Measurements from ENCODE around the gene GRIP2.

Gene GRIP2

DNA sequence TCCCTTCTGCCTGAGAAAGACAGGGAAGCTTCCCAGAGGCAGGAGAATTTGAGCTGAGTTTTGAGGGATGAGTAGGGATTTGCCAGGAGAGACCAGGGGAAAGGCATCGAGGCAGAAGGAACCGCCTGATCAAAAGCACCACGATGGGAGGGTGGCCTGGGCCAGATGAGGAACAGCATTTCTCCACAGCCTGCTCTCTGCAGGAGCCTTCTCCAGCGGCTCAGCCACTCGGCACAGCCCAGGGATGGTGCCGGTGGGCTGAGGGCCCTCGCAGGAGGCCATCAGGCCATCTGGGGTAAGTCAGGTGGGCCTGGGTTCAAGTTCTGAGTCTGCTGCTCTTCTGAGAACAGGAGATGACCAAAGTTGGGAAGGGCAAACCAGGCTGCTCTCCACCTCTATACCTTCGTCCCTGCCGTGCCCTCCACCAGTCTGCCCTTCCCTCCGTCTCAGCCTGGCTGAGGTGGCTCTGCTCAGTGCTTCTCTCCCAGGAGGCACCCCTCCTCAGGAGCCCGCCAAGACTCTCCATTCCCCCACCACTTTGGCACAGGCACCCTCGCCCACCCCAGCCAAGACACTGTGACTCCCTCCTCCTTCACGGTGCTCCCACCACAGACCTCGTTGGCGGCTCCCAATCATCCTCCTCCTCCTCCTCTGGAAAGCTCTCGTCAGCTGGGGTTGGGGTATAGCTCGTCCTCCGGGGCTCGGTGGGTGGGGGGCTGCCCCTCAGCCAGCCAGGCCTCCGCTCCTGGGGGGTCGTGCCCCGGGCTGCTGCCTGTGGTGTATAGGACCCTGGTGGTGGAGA, 34.9 kb downstream of the GRIP2 start:
- no peak for DNase-seq

- DNase-seq: no peak
Measured at GRCh38 chr3:14503706-14504065, 36.5 kb downstream of the GRIP2 start.

DNA sequence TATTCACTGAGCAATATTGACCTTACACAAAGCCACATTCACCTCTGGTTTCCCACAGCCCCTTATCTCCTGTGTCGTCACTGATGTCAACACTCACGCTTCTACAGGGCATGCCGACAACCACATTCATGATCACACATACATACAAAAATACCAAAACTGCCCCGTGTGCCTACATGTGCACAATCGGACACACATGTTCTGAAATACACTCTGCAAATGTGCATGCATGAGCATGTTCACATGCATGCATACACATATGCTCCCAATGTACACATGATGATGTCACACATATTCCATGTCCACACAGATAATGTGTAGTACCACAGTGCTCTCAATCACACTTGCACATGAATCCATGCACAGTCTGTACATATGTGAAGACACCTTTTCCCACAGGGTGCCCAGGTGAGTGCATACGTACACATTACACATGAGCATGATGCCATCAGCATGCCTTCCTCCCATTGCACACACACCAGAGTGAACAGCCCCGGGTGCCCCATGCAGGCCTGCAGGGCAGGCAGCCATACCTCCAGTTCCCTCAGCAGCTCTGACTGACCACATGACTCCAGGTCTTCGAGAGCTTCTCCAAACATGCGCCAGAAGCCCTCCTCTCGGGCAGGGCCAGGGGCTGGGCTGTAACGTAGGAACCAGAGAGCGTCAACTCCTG, 37.0 kb downstream of the GRIP2 start:
- DNase-seq: no peak

- DNase-seq: no peak
Measured at GRCh38 chr3:14502472-14502871, 37.7 kb downstream of the GRIP2 start.

DNA sequence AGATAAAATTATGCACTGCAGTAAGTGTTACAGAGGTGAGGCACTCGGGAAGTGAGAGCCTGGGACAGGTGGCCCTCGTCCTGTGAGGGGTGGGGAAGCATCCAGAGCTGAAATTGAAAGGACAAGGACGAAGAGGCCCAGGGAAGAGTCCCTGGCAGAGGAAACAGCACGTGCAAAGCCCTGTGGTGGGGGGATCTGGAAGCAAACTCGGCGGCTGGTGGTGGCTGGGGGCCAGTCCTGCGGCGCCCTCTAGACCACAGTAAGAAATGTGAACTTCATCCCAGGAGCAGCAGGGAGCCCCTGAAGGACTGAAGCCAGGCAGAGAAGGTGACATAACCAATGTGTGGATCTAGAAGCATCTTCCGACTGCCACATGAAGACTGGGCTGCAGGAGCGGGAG, 42.8 kb downstream of the GRIP2 start:
- DNase-seq: no peak

- no peak for DNase-seq
Measured at GRCh38 chr3:14496351-14496750, 43.8 kb downstream of the GRIP2 start.

- no peak for DNase-seq
Measured at GRCh38 chr3:14494973-14495300, 45.2 kb downstream of the GRIP2 start.

GRCh38 chr3:14494279-14494972, 45.7 kb downstream of the GRIP2 start:
- DNase-seq: no peak

DNA sequence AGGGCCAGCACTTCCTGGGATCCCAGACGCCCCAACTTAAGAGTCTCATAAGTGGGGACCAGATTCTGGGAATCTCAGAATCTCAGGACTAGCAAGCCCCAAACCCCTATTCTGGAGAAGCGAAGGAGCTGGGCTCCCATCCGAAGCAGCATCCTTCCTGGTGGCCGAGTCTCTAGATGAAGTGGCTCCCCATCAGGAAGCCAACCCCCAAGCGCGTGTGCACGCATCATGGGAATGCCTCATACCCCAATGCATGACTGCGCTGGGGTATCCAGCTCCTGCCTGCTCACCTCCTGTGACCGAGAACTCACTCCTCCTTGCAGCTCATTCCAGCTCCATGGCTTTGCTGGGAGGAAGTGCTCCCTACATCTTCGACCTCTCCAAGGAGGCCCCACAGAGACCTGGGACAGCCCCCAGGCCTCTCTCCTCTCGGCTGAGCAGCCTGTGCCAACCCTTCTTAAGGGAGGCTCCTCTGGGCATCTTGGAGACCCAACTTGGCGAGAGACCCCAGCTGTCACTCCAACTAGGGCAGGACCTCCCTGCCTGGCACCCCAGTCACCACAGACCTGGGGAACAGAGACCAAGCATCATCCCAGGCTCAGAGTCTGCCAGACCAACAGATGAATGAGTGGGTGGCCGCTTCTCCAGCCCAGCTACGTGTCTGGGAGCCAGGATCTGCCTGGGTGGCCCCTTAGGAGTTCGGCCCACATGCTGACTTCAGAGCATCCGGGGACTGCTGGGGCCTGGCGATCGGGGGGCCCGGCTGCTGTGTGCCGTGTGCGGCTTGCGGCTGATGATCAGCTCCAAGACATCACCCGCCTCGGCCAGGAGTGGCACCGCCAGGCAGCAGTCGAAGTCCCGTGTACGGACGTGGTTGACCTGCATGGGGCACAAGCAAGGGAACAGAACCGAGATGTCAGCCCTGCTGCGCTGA, 46.9 kb downstream of the GRIP2 start:
- no peak for DNase-seq

- no peak for DNase-seq
Measured at GRCh38 chr3:14491396-14492190, 48.5 kb downstream of the GRIP2 start.

GRCh38 chr3:14490831-14491230, 49.3 kb downstream of the GRIP2 start:
- DNase-seq: no peak

GRCh38 chr3:14490255-14490654, 49.9 kb downstream of the GRIP2 start:
- no peak for DNase-seq

GRCh38 chr3:14489641-14490040, 50.5 kb downstream of the GRIP2 start:
- no peak for DNase-seq

DNA sequence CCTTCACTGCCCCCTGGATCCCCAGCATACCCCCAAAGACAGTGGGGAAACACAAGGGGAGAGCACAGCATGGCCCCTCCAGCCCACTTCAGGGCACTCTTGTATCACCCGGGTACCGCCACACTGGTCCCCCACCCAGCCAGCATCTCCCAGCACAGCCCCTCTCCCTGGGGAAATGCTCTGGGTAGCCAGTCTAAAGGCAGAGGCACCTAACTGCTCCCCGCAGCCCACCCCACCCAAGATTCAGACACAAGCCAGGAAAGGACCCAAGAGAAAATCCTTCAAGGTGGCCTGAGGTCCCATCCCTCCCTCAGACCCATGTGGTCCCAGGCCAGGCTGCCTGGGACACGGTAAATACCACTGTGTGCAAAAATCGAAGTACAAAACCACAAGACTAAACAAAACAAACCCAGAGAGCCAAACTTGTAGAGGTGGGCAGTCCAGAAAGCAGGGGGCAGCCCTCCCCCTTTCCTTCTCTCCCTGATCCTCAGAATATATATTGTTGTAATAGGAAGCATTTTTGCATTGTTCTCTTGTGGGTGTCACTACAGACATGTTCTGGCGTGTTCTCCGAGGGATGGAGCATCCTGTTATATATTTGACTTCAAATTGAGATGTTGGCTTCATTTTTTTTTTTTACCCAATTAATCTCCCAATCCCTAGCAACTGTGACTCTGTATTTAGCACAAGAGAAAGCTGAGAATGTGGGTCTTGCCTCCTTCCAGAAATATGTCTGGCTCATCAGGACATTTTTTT, 51.7 kb downstream of the GRIP2 start:
- DNase-seq: no peak

DNA sequence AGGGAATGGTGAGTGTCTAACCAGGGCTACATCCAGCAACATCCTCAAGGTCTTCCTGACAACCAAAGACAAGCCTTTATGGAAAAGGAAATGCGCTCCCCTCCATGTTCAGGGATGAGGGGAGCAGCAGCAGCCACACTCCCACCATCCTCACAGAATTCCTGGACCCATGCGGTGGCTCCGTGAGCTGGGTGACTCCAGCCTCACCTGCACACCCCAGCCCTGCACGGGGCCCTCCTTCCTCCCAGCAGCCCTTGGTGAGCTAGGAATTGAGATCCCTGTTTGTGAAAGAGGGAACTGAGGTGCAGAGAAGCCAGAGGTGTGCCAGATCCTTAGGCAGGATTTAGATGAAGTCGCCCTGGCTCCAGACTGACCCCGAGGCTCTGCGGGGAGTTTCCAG, 52.3 kb downstream of the GRIP2 start:
- DNase-seq: no peak

GRCh38 chr3:14487086-14487485, 53.1 kb downstream of the GRIP2 start:
- DNase-seq: no peak

DNA sequence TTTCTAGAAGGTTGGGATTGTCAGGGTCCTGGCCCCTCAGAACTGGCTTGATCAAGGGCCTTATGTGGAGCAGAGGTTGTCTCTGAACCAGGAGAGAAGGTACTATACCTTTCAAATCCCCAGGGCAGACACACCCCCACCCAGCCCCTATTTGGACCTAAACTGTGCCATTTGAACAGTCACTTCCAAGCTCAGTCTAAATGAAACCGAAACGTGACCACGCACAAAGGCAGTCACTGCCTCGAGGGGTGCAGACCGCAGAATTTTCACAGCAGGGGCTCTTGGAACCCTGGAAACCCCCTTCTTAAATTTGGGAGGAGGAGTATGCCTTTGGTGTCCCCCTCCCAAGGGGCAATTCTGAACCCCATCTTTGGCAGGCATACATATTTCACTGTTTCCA, 53.7 kb downstream of the GRIP2 start:
- DNase-seq: no peak

DNA sequence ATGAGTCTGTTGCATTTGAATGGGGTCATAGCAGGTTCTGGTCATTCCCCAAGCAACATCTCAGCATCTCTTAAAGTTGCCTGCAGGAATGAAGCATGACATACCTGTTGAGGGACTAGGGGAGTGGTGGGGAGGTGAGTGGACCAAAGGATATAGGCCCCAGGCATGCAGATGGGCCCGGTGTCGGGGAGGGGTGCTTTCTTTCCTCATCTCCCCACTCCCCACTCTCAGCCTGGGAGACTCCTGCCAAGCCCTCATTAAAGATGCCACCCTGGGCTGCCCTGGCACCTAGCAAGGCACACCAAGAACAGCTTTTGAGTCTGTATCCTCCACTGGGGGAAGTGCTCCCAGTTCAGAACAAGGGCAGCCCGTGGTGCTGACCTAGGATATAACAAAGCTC, 54.2 kb downstream of the GRIP2 start:
- no peak for DNase-seq

- DNase-seq: no peak
Measured at GRCh38 chr3:14484741-14485140, 55.4 kb downstream of the GRIP2 start.

DNA sequence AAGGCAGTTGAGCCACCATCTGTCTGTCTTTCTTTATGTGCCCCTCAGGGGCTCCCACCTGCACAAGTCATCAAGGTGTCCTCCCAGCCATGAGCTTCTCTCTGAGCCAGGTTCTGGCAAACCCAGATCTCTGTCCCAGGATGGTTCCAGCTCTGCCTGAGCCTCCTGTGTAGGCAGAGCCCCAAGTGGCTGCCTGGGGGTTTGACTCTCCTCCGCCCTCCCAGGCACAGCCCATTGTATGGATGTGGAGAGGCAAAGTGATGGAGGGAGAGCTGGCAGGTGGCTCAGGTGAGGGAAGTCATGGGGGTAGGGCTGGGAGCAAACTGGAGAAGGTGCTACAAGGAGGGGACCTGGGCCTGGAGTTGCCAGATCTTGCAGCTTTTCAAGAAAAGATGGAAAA, 56.9 kb downstream of the GRIP2 start:
- no peak for DNase-seq

- DNase-seq: no peak
Measured at GRCh38 chr3:14482271-14482721, 57.8 kb downstream of the GRIP2 start.

All from DMS53 (cell line).